ENCODE results near the gene ARPC2. TPM values are rescaled to one million over a fixed set of nuclear protein-coding genes. Genes with fewer than 3 reads are reported as not detected.
A peak's percentile ranks its signal among the peaks of the same experiment; 100 is the strongest.

ARPC2 gene
- total RNA-seq, 1 experiment from 2014 or later: 374 TPM

GRCh38 chr2:218219934-218220333 is 2.9 kb downstream of the ARPC2 start:
- no peaks in the 10 kb centered on the region for H3K27me3 Mint-ChIP-seq (ENCODE audit: unreplicated experiment)
- peak overlapping the region; percentile 89 for H3K4me3 Mint-ChIP-seq (ENCODE audit: low read depth, unreplicated experiment)
- TF ChIP-seq, protein P1, sequence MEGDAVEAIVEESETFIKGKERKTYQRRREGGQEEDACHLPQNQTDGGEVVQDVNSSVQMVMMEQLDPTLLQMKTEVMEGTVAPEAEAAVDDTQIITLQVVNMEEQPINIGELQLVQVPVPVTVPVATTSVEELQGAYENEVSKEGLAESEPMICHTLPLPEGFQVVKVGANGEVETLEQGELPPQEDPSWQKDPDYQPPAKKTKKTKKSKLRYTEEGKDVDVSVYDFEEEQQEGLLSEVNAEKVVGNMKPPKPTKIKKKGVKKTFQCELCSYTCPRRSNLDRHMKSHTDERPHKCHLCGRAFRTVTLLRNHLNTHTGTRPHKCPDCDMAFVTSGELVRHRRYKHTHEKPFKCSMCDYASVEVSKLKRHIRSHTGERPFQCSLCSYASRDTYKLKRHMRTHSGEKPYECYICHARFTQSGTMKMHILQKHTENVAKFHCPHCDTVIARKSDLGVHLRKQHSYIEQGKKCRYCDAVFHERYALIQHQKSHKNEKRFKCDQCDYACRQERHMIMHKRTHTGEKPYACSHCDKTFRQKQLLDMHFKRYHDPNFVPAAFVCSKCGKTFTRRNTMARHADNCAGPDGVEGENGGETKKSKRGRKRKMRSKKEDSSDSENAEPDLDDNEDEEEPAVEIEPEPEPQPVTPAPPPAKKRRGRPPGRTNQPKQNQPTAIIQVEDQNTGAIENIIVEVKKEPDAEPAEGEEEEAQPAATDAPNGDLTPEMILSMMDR (IDR thresholded peaks at IDR 0.05; ENCODE audit: unreplicated experiment): no peak
- H3K4me1 Mint-ChIP-seq (ENCODE audit: low read depth, unreplicated experiment): peaks cover 68% of the 10 kb centered on the region
- H3K36me3 Mint-ChIP-seq (ENCODE audit: insufficient read depth, unreplicated experiment): peaks cover 78% of the 10 kb centered on the region
- H3K27ac Mint-ChIP-seq (ENCODE audit: unreplicated experiment): peak overlapping the region; percentile 68
- no peak for DNase-seq
- no TSS peak for BruUV-seq (replicated peaks)
- CTCF ChIA-PET: interaction anchor here (0.7 to 1.2 kb wide), 2 partner anchors 11 to 202 kb away, joined by 3 to 5 read pairs; no protein-coding TSS in a partner anchor
- intact Hi-C loops (cut with micrococcal nuclease; ENCODE audit: unreplicated experiment): no loop called here
- H3K9me3 Mint-ChIP-seq (ENCODE audit: low read depth, unreplicated experiment): no peaks in the 10 kb centered on the region

DNA sequence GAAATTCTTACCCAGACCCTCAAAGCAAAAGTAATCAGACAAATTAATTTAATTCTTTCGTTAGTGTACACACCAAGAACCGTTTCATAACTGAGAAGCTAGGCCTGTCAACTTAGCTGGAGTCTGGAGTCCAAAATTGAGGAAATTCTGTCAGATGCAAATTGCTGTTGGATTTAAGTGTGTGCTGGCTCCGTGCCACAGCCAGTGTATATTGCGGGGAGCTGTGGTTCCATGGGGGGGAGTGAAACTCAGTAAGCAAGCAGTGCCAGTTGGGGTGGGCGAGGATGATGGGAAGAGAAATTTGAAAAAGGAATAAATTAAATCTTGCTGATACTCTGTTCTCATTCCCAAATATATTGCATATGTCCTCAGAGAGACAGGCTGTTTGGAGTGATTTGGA is 4.0 kb downstream of the ARPC2 start:
- BruUV-seq (replicated peaks): no TSS peak
- Mint-ChIP-seq H3K9me3 (ENCODE audit: low read depth, unreplicated experiment) (no peaks in the 10 kb centered on the region), H3K27ac (ENCODE audit: unreplicated experiment) (peak overlapping the region; percentile 11), H3K36me3 (ENCODE audit: insufficient read depth, unreplicated experiment) (peaks cover 87% of the 10 kb centered on the region), H3K27me3 (ENCODE audit: unreplicated experiment) (no peaks in the 10 kb centered on the region), H3K4me3 (ENCODE audit: low read depth, unreplicated experiment) (peak overlapping the region; percentile 29), H3K4me1 (ENCODE audit: low read depth, unreplicated experiment) (peaks cover 76% of the 10 kb centered on the region)
- no peak for DNase-seq
- TF ChIP-seq, protein P1 (IDR thresholded peaks at IDR 0.05; ENCODE audit: unreplicated experiment): no peak
- intact Hi-C loops (cut with micrococcal nuclease; ENCODE audit: unreplicated experiment): no loop called here
- CTCF ChIA-PET: interaction anchor here (1.2 kb wide), 1 partner anchor 10 kb away, joined by 5 read pairs; no protein-coding TSS in a partner anchor

- Mint-ChIP-seq H3K27ac (ENCODE audit: unreplicated experiment) (no peak overlapping the region), H3K27me3 (ENCODE audit: unreplicated experiment) (no peaks in the 10 kb centered on the region), H3K36me3 (ENCODE audit: insufficient read depth, unreplicated experiment) (peaks cover 86% of the 10 kb centered on the region), H3K9me3 (ENCODE audit: low read depth, unreplicated experiment) (no peaks in the 10 kb centered on the region), H3K4me3 (ENCODE audit: low read depth, unreplicated experiment) (no peak overlapping the region), H3K4me1 (ENCODE audit: low read depth, unreplicated experiment) (peaks cover 69% of the 10 kb centered on the region)
- BruUV-seq (replicated peaks): no TSS peak
- TF ChIP-seq, protein P1 (IDR thresholded peaks at IDR 0.05; ENCODE audit: unreplicated experiment): no peak
- no peak for DNase-seq
- intact Hi-C loops (cut with micrococcal nuclease; ENCODE audit: unreplicated experiment): no loop called here
- CTCF ChIA-PET: no interaction called here
Observed at GRCh38 chr2:218223046-218223445, 6.1 kb downstream of the ARPC2 start.

DNA sequence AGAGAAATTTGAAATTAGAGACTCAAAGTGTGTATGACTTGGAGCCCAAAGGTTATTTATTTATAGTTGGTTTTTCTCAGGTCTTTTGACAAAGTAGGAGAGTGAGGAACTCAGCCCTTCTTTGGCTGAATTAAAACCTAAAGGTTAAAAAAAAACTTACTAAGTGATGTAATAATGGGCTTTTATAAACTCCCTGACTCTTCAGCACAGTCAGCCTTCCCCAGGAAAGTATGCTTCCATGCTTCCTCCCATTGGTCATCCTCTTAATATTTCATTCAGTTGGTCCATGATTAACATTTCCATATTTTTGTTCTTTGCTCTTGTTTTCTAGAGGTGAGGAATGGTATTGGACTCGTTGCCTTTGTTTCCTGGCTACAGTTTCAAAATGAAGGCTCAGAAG is 7.2 kb downstream of the ARPC2 start:
- Mint-ChIP-seq H3K4me3 (ENCODE audit: low read depth, unreplicated experiment) (no peak overlapping the region), H3K27me3 (ENCODE audit: unreplicated experiment) (no peaks in the 10 kb centered on the region), H3K27ac (ENCODE audit: unreplicated experiment) (no peak overlapping the region), H3K9me3 (ENCODE audit: low read depth, unreplicated experiment) (no peaks in the 10 kb centered on the region), H3K4me1 (ENCODE audit: low read depth, unreplicated experiment) (peaks cover 71% of the 10 kb centered on the region), H3K36me3 (ENCODE audit: insufficient read depth, unreplicated experiment) (peaks cover 86% of the 10 kb centered on the region)
- TF ChIP-seq, protein P1 (IDR thresholded peaks at IDR 0.05; ENCODE audit: unreplicated experiment): no peak
- DNase-seq: no peak
- CTCF ChIA-PET: no interaction called here
- intact Hi-C loops (cut with micrococcal nuclease; ENCODE audit: unreplicated experiment): no loop called here
- BruUV-seq (replicated peaks): no TSS peak

Measured in Calu3 (cell line).